GM19035 (cell line): ENCODE results near the gene ACVR2A.
A peak's percentile ranks its signal among the peaks of the same experiment; 100 is the strongest.

Experiments
- ATAC-seq: cut with Tn5 transposase; IDR thresholded peaks from one replicate; pipeline ENCODE4 v1.9.1; 2021; ENCODE audit not compliant: unreplicated experiment

Gene ACVR2A

DNA sequence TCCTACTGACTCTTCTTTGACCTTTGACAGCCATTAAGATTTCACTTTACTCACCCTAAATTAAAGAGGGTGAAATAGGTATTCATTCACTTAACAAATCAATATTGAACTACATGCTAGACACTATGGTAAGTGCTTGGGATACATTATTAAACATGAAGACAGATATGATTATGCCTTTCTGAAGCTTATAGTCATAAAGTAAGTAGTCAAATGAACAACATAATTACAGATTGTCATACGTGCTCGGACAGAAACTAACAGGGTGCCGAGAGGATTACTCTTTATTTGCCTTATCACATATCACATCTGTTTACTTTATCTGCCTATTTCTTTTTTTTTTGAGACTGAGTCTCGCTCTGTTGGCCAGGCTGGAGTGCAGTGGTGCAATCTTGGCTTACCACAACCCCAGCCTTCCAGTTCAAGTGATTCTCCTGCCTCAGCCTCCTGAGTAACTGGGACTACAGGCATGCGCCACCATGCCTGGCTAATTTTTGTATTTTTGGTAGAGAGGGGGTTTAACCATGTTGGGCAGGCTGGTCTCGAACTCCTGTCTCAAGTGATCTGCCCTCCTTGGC, 9.8 kb downstream of the ACVR2A start:
- no peak for ATAC-seq

DNA sequence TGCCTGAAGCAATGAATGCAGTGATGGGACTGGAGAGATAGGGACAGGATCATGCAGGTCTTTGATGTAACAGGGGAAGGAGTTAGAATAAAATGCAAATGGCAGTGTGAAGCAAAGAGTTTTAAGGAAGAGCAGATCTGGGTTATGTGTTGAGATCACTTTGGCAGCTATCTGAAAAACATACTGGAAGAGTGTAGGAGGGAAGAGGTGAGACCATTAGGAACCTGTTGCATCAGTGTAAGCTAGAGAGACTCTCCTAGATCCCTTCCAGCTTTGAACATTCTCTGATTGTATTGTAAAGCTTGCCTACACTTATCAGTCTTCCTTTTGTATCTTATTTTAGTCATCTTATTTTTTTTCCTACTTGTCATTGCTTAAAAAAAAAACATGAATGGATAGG, 10.5 kb downstream of the ACVR2A start:
- ATAC-seq: no peak

DNA sequence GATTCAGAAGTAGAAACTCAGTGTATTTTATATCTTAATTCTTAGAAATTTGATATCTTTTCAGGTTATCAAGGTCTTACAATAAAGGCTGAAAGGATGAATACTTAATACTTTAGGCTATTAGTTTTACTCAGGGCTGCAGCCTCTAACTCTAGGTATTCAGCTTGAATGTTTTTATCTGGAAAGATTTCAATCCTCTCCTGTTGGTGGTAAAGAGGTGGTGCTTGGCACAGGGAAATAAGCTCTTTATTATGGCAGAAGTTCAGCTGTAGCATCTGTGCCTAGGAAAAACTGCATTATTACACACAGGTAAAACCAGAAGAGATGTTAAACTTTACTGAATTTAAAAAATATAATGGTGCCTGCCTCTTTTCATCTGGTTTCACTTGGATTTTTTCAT, 11.1 kb downstream of the ACVR2A start:
- ATAC-seq: no peak

DNA sequence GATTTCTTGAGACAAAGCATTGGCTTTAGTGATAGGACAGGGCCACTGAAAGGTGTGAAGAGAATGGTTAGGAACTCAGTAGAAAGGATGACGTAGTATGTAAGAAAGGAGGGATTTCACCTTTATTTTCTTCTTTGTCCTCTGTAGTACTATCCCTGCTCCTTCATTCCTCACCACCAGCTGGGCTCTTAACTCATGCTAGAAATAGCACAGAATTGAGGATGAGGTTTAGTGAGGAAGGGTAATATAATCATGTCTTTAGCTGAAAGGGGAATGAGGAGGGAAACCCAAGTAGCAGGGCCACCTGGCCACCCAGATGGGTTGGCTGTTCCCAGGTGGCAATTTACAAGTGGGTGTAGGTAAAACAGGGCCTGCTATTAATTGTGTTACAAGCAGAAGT, 15.2 kb downstream of the ACVR2A start:
- ATAC-seq: no peak

DNA sequence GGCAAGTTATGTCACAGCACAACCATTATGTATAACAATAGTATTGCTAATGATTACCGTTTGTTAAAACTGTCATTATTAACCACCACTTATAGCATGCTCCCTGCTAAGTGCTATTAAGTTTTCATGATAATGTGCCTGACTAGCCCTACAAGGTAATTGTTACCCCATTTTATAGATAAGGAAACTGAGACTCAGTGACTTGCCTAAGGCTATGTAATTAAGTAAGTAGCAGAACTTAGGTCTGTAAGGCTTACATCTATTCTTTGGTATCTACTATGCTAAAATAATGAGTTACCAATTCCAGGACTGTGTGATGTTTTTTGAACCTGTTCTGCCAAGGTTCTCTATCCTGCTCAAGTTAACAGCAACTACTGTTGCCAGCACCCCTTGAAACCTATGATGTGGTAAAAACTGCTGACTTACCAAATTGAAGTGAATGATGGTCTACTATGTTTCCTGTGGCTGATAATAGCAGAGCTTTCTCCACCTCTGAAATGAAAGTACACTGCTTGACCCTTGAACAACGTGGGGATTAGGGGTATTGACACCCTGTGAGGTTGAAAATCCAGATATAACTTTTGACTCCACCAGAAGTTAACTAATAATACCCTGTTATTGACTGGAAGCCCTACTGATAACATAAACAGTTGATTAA, 18.2 kb downstream of the ACVR2A start:
- ATAC-seq: no peak

DNA sequence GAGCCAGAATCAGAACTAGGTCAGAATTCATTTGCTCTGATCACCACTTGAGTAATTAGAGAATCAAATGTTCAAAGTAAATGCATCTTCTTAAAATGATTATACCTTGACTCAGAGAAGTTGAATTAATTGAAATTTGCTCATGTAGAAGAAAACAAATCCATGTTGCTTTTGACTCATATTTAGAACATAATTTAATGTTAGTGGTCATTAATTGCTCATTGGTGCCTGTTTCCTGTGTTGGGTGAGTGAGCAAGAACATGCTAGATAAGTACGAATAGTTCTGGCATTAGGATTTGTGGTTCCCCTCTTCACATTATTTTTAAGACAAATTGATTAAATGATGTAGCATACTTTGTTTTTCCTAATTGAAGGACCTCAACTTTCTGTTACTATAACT, 19.0 kb downstream of the ACVR2A start:
- no peak for ATAC-seq

DNA sequence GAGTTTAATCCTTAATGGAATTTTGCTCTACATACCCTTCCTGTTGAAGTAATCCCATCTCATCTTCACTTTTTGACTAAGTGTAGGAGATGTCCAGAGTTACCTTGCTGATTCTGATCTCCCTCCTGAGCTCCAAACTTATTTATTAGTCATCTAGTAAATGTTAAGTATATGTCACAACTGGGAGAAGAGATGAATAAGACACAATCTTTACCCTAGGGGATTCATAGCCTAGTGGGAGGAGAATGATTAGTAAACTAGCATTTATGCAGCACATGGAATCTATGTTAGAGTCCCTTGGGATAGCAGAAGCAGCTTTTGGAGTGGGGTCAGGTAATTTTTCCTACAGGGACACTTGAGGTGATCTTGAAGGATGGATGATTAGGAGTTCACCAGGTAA, 20.7 kb downstream of the ACVR2A start:
- no peak for ATAC-seq

DNA sequence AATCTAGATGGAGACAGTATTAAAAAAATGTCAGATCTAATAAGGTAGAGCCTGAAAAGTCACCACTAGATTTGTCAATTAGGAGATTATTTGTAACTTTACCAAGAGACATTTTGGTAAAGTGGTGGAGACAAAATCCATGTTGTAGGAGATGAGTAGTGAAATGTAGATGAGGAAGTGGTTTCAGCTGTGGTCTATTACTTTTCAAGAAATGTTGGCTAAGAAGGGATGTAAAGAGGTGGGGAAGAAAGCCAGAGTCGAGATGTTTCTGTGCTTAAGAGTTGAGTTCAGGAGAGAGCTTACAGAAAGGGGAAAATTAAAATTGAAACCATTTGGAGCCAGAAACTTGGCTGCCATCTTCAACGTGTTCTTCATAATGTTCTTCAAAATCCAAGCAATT, 22.2 kb downstream of the ACVR2A start:
- no peak for ATAC-seq

DNA sequence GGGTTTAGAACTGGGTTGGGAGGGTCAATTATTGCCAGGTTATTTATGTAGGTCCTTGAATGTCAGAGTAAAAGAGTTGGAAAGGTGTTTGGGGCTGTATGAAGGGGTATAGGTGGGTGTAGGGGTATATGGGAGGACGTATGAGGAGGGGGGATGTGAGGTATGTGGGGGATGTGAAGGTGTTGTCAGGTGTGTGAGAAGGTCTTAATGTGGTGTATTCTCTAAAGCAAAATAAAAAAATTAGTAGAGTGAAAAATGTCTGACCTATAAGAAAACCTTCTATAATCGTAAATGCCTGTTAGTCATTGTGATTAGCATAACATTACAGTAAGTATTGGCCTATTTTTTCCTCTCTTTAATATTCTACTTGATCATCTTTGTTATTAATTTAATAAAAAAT, 25.1 kb downstream of the ACVR2A start:
- ATAC-seq: no peak

DNA sequence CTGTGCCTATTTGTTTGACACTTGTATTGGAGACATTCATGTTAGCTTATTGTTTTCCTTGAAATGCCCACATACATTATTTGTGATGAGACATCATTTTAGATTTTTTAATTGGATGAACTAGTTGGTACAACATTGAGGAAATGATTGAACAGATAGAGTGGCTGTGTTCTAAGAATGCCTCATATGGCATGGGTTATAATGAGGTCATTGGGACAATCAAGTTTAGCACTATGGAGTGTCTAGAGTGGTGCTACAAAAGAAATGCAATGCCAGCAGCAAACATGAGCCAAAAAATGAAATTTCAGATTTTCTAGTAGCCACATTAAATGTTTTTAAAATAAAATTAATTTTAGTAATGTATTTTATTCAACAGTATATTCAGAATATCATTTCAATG, 28.1 kb downstream of the ACVR2A start:
- ATAC-seq: no peak

DNA sequence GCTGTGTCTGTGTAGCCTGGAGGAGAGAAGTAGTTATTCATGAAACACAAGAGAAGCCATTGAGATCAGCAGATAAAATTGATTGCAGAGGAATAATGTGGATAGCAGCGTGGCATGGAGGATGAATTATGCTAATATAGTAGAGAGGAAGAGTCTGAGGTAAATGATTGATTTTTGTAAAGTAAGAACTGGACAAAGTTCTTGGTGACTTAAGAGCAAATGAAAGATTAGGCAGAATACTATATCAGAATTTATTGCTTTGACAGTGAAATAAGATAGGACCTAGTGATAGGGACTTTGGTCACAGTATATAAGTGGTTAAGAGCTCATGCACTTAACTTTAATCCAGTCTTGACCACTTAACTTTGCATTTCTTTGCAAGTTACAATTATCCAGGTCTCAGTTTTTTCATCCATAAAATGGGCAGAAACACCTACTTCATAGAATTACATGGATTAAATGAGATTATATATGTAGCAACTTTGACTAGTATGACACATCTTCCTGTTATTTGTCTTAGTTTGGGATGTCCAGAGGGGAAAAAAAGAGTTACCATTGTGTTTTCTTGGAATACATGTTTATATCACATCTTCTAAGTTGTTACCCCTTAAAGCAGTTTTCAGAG, 29.1 kb downstream of the ACVR2A start:
- no peak for ATAC-seq

DNA sequence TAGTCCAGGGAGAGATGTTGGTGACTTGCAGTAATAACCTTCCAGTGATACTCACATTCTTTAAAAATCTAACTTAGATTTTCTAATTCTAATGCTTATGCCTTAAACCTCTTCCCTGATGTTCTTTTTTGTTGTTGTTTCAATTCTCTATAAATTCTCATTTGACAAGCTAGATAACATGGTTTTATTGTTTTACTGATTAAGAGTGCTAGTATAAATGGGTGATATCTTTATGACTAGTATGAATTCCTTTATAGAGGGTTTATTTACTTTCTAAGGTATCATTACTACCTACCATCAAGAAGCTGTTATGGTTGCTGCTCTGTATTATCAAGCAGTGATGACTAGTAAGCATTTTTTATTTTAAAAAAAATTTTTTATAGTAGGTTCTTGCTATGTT, 35.0 kb downstream of the ACVR2A start:
- ATAC-seq: no peak

DNA sequence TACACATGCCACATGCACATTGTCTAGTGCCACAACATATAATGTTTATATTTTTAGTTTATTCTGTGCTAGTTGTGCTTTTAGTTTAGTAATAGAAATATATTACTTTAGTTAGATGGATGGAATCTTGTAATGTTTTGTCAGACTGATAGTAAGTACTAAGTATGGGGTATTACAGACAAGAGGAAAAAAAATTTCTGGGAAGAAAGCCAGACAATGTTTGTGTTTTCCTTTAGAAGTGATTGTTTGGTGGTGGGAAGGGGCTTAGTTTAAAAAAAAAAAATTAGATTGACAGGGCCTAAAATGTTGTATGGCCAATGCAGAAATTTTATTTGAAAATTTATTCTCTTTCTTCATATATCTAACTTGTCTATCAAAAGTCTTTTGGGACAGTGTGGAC, 37.8 kb downstream of the ACVR2A start:
- no peak for ATAC-seq

DNA sequence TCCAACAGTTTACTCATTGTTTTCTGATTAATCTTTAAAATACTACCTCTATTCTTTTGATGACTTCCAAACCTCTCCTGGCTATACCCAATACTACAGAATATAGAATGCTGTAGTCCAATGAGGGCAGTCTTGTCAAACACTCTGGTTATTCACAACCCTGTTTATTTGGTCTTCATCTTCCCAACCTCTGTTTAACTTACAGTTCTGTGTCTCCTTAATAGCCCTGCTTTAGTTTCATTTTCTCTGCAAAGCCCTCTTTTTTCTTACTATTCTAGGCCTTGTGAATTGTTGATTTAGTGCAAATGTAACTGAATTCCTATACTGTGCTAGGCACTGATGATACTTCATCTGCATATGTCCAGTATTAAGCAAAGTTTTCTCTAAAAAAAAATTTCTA, 40.0 kb downstream of the ACVR2A start:
- no peak for ATAC-seq

DNA sequence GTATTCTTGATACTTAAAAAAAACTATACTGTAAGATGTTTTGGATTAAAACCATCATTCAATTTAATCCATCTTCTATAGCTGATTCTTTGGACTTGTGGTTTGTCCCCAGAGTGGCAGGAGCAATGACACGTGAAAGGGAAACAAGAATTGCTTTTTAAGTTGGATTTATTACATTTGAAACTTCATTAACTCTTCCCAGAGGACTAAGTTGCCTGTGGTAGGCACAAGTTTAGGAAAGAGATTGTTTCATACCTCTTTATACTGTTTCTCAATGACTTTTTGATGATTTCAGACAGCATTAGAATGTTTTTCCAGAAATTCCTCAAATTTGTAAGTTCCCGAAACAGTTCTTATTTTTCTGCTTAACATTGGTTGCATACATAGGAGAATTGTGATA, 41.3 kb downstream of the ACVR2A start:
- no peak for ATAC-seq

DNA sequence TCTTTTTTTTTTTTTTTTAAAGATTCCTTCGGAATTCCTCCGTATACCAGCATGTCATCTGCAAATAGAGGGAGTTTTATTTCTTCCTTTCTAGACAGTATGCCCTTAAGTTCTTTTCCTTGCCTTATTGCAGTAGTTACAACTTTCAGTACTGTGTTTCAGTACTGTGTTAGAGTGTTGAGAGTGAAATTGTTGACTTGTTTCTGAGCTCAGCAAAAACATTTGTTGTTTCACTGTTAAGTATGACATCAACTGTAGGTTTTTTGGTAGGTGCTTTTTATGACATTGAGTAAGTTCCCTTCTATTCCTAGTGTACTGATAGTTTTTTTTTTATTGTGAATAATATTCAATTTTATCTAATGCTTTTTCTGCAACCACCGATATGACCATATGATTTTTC, 43.9 kb downstream of the ACVR2A start:
- peak; percentile 59 for ATAC-seq

DNA sequence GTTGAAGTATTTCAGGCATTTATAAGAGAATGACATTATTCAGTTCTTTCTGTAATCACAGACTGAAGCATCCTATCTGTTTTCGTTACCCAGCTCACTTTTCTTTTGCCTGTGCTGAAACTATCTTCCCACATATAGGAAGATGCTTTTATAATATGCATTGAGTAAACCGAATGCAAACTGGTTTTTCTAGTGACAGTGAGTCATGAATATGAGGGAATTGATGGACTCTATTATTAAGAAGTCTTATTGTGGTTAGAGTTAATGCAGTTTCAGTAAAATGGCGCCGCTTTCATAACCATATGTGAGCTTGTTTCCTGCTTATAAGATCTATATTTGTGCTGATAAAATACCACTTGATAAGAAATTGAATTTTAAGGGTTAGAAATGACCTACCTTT, 59.2 kb downstream of the ACVR2A start:
- ATAC-seq: no peak

DNA sequence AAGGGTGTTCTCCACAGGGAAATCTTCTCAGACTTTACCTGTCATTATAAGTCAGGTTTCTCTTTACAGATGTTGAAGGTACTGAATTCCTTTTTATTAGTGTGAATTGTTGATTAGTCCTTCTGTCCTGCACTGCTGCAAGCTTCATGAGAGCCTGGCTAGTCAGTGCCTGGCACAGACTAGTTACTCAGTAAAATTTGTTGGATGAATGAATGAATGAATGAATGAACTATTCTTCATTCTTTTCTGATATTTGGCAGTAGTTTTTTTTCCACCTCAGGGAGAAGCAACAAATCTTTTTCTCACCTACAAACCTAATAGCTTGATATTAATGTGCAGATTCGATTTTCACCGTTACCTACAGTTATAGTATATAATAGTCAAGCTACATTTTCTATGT, 64.3 kb downstream of the ACVR2A start:
- no peak for ATAC-seq

DNA sequence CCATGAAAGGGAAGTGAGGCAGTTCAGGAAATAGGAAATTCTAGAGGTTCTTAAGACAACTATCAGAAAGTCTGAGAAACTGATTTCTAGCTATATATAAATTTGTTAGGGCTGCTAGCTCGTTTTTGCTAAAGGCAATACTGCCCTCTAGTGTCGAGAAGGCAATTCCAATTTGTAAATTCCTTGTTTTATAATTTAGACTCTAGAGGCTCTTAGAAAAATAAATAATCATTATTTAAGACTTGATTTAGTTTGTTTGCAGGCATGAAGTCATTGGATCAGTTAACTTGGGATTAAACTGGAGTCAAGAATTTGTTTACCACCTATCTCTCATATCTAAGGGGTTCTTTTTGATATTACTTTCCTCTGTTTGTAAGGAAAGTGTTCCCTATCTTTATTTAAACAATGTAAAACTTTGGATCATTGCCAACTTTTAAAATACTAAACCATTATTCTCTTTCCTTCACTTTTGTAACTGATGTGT, 66.2 kb downstream of the ACVR2A start:
- ATAC-seq: peak; percentile 62

DNA sequence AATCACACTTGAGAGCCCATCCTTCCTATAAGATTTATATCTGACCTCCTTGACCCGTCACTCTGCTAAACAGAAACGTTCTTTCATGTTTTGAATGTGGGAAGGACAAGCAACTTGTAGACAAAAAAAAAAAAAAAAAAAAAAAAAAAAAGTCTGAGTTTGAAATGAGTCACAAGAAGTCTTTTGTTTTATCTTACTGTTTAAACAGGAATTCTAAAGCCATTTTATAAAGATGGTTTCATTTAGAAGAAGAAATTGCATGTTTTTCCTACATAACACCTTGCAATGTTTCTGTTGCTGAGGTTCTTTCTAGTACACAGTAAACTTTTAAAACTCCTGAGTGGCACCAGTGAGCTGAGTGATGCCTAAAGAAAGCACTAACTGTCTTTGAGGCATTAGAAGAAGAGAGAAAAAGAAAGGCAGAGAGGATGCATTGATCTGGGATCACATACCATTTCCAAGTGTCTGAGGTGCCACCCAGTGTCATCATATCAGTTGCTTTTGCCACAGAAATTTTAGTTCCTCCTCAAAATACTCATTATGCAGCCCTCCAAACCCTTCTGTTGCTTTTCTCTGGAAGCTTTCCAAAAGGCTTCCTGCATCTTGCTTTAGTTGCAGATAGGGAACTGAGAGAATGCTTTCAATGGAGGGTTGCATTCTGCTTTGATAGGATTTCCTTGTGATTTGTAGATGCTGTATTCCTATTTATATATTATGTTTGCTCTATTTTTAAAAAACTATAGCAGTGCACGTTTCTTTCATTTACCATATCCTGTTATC, 69.1 kb downstream of the ACVR2A start:
- ATAC-seq: no peak

DNA sequence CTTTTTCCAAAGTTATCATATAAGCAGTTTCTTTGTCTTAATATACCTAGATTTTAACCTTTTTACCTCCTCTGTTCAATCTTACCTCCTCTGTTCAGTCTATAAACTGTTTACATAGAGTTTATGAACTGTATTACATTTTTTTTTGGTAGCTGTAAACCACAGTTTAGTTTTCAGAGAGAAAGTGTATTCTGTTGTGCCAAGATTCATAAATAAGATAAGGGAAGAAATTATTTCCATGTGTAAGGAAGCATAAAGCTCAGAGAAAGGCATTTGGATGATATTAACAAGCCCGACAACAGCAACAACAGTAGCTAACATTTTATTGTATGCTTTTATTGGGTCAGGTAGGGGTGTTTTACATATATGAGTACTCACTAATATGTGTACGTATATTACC, 71.2 kb downstream of the ACVR2A start:
- no peak for ATAC-seq

DNA sequence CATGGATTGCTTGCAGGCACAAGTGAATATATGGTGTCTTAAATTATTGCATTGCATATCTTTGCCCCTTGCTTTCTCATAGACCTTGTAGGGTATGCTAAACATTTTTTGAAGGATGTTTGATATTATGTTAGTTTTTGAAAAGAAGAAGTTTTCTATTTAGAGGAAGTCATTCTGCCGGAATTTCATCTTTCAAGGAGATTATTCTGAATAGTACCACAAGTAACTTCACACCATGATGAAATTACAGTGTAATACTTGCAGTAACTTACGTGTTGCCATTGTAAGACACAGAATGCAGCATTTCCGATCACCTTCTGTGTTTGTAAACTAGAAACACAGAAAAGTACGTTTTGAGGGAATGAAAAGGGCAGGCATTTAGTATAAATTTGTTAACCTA, 71.9 kb downstream of the ACVR2A start:
- ATAC-seq: no peak
